HEK293 (cell line): ENCODE results near the gene EPN2.

ENCODE experiments used
- CTCF ChIA-PET: fragments of 350-600 bp; formaldehyde crosslinking; extraction: SDS; loops from one replicate; lab custom pipeline; 2021; ENCODE audit warnings: antibody characterized with exemption; lab: Yijun Ruan, JAX
- POLR2A ChIA-PET: fragments of 300-600 bp; formaldehyde crosslinking; extraction: SDS; loops from one replicate; lab custom pipeline; 2020; ENCODE audit warnings: antibody characterized with exemption, inconsistent platforms; lab: Yijun Ruan, JAX
- H3K27ac ChIP-seq: fragments of 200-500 bp; sonication (Bioruptor generic); 2 replicates; pipeline ENCODE4 v1.5.1; 2014; ENCODE audit warnings: low read depth, low read length, control low read depth, inconsistent platforms; ENCODE audit errors: extremely low read depth
- H3K36me3 ChIP-seq, 2 experiments: fragments of 200-500 bp in 1 of 2; sonication (Bioruptor generic) in 1 of 2; 1 replicate in 1 of 2; 2 replicates in 1 of 2; pipeline ENCODE4 v1.5.1; 2014 to 2017; ENCODE audit warnings: inconsistent platforms in 2 of 2, low read length in 2 of 2; ENCODE audit not compliant: control insufficient read depth in 2 of 2, insufficient read depth in 1 of 2
- H3K4me1 ChIP-seq: fragments of 200-500 bp; sonication (Bioruptor generic); 2 replicates; pipeline ENCODE4 v1.5.1; 2014; ENCODE audit warnings: mild to moderate bottlenecking, low read length, inconsistent platforms; ENCODE audit not compliant: control insufficient read depth, insufficient read depth
- H3K4me3 ChIP-seq: 2 replicates; pipeline ENCODE4 v1.5.1; 2011; ENCODE audit warnings: low read depth, mild to moderate bottlenecking, control low read depth, low read length, moderate library complexity
- H3K9me3 ChIP-seq: fragments of 200-500 bp; sonication (Bioruptor generic); 2 replicates; pipeline ENCODE4 v1.5.1; 2014; ENCODE audit warnings: low read depth, low read length, inconsistent platforms; ENCODE audit not compliant: control insufficient read depth, insufficient read depth
- GFI1B ChIP-seq: fragments of 450-650 bp; formaldehyde crosslinking; IDR thresholded peaks from 2 replicates; pipeline ENCODE4 v1.5.1; 2016; ENCODE audit warnings: missing biosample characterization, missing genetic modification characterization
- GLI2 ChIP-seq: fragments of 450-650 bp; formaldehyde crosslinking; IDR thresholded peaks from 2 replicates; pipeline ENCODE4; 2017; ENCODE audit warnings: missing biosample characterization, missing genetic modification characterization, low read depth, borderline replicate concordance
- INSM2 ChIP-seq: fragments of 450-650 bp; formaldehyde crosslinking; IDR thresholded peaks from 2 replicates; pipeline ENCODE4 v1.5.1; 2016; ENCODE audit warnings: missing biosample characterization, missing genetic modification characterization
- PRDM1 ChIP-seq: fragments of 450-650 bp; formaldehyde crosslinking; IDR thresholded peaks from 2 replicates; pipeline ENCODE4; 2016; ENCODE audit warnings: missing biosample characterization, missing genetic modification characterization
- PRDM4 ChIP-seq: fragments of 450-650 bp; formaldehyde crosslinking; IDR thresholded peaks from 2 replicates; pipeline ENCODE4 v1.5.1; 2017; ENCODE audit warnings: missing biosample characterization, missing genetic modification characterization
- WT1 ChIP-seq: fragments of 450-650 bp; formaldehyde crosslinking; IDR thresholded peaks from 2 replicates; pipeline ENCODE4 v1.5.1; 2016; ENCODE audit warnings: missing biosample characterization, missing genetic modification characterization
- ZNF133 ChIP-seq: fragments of 450-650 bp; formaldehyde crosslinking; IDR thresholded peaks from 2 replicates; pipeline ENCODE4 v1.5.1; 2016; ENCODE audit warnings: missing biosample characterization, missing genetic modification characterization
- ZNF16 ChIP-seq: fragments of 450-650 bp; formaldehyde crosslinking; IDR thresholded peaks from 2 replicates; pipeline ENCODE4 v1.5.1; 2016; ENCODE audit warnings: low read depth, missing biosample characterization, missing genetic modification characterization
- ZNF175 ChIP-seq: fragments of 450-650 bp; formaldehyde crosslinking; IDR thresholded peaks from 2 replicates; pipeline ENCODE4 v1.5.1; 2016; ENCODE audit warnings: missing biosample characterization, missing genetic modification characterization
- ZNF19 ChIP-seq: fragments of 450-650 bp; formaldehyde crosslinking; IDR thresholded peaks from 2 replicates; pipeline ENCODE4; 2016; ENCODE audit warnings: missing biosample characterization, missing genetic modification characterization, low read depth
- ZNF211 ChIP-seq: fragments of 450-650 bp; formaldehyde crosslinking; IDR thresholded peaks from 2 replicates; pipeline ENCODE4 v1.5.1; 2016; ENCODE audit warnings: low read depth, missing biosample characterization, missing genetic modification characterization
- ZNF214 ChIP-seq: fragments of 450-650 bp; formaldehyde crosslinking; IDR thresholded peaks from 2 replicates; pipeline ENCODE4 v1.5.1; 2017; ENCODE audit warnings: missing biosample characterization, mild to moderate bottlenecking, missing genetic modification characterization, borderline replicate concordance
- ZNF248 ChIP-seq: fragments of 450-650 bp; formaldehyde crosslinking; IDR thresholded peaks from 2 replicates; pipeline ENCODE4 v1.5.1; 2017; ENCODE audit warnings: missing biosample characterization, missing genetic modification characterization
- ZNF394 ChIP-seq: fragments of 450-650 bp; formaldehyde crosslinking; IDR thresholded peaks from 2 replicates; pipeline ENCODE4 v1.5.1; 2016; ENCODE audit warnings: missing biosample characterization, missing genetic modification characterization, mild to moderate bottlenecking, moderate library complexity, borderline replicate concordance
- ZNF473 ChIP-seq: fragments of 450-650 bp; formaldehyde crosslinking; IDR thresholded peaks from 2 replicates; pipeline ENCODE4 v1.5.1; 2017; ENCODE audit warnings: missing biosample characterization, missing genetic modification characterization
- ZNF555 ChIP-seq: fragments of 450-650 bp; formaldehyde crosslinking; conservative IDR thresholded peaks from 2 replicates; pipeline ENCODE4 v1.5.1; 2017; ENCODE audit warnings: missing biosample characterization, mild to moderate bottlenecking, missing genetic modification characterization, inconsistent platforms
- ZNF561 ChIP-seq: fragments of 450-650 bp; IDR thresholded peaks from 2 replicates; pipeline ENCODE4 v1.5.1; 2018; ENCODE audit warnings: missing biosample characterization, missing genetic modification characterization, borderline replicate concordance
- ZNF596 ChIP-seq: fragments of 450-650 bp; IDR thresholded peaks from 2 replicates; pipeline ENCODE4 v1.5.0; 2018; ENCODE audit warnings: missing biosample characterization, mild to moderate bottlenecking, missing genetic modification characterization, moderate library complexity
- ZNF623 ChIP-seq: fragments of 450-650 bp; formaldehyde crosslinking; IDR thresholded peaks from 2 replicates; pipeline ENCODE4 v1.5.1; 2016; ENCODE audit warnings: missing biosample characterization, missing genetic modification characterization
- ZNF660 ChIP-seq: fragments of 450-650 bp; IDR thresholded peaks from 2 replicates; pipeline ENCODE4 v1.5.1; 2018; ENCODE audit warnings: missing biosample characterization, mild to moderate bottlenecking, missing genetic modification characterization
- ZNF670 ChIP-seq: fragments of 450-650 bp; formaldehyde crosslinking; IDR thresholded peaks from 2 replicates; pipeline ENCODE4 v1.5.1; 2016; ENCODE audit warnings: missing biosample characterization, missing genetic modification characterization, low read depth
- ZNF677 ChIP-seq: fragments of 450-650 bp; IDR thresholded peaks from 2 replicates; pipeline ENCODE4 v1.5.0; 2018; ENCODE audit warnings: missing biosample characterization, mild to moderate bottlenecking, missing genetic modification characterization, moderate library complexity
- ZNF76 ChIP-seq: fragments of 450-650 bp; formaldehyde crosslinking; IDR thresholded peaks from 2 replicates; pipeline ENCODE4; 2016; ENCODE audit warnings: low read depth, missing biosample characterization, missing genetic modification characterization, borderline replicate concordance
- ZNF777 ChIP-seq: fragments of 450-650 bp; formaldehyde crosslinking; IDR thresholded peaks from 2 replicates; pipeline ENCODE4 v1.5.1; 2017; ENCODE audit warnings: missing biosample characterization, missing genetic modification characterization, borderline replicate concordance
- ZNF791 ChIP-seq: fragments of 450-650 bp; formaldehyde crosslinking; IDR thresholded peaks from 2 replicates; pipeline ENCODE4 v1.5.1; 2016; ENCODE audit warnings: missing biosample characterization, missing genetic modification characterization
- ZSCAN23 ChIP-seq: fragments of 450-650 bp; formaldehyde crosslinking; IDR thresholded peaks from 2 replicates; pipeline ENCODE4 v1.5.1; 2016; ENCODE audit warnings: missing biosample characterization, missing genetic modification characterization
- TF ChIP-seq, protein P1 (sequence below): fragments of 450-650 bp; formaldehyde crosslinking; IDR thresholded peaks from 2 replicates; pipeline ENCODE4 v1.5.1; 2017; ENCODE audit warnings: missing biosample characterization, missing genetic modification characterization
- TF ChIP-seq, protein P2 (sequence below): fragments of 450-650 bp; formaldehyde crosslinking; IDR thresholded peaks from 2 replicates; pipeline ENCODE4 v1.5.1; 2016; ENCODE audit warnings: missing biosample characterization, missing genetic modification characterization

EPN2 gene

DNA sequence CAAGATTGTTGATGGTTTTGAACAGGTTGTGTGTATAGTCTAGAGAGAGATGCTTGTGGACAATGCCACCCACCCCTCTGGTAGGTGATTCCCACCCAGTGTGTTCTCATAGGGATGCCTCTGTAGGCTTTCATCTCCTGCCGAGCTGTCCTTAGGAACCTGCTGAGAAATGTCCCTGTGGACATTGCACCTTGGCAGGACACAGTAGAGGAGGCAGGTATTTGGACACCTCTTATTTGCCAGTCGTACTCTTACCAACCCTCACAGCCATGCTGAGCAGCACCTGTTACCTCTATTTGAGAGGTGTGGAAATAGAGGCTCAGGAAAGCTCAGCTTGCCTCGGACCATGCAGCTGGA is 33.2 kb downstream of the EPN2 start:
- Histone ChIP-seq H3K4me1 (no peaks in the 10 kb centered on the region; the same call in 1 of the 2 replicates), H3K9me3 (no peaks in the 10 kb centered on the region), H3K36me3 (peaks cover 0 to 14% of the 10 kb centered on the region in 2 experiments; a peak in 1 of 3 replicates), H3K27ac (no peak overlapping the region), H3K4me3 (no peak overlapping the region)
- ChIA-PET CTCF (interaction anchor here (1.0 to 1.3 kb wide), 2 partner anchors 9 to 10 kb away, joined by 3 to 6 read pairs; no protein-coding TSS in a partner anchor), POLR2A (no interaction called here)
- no peak for TF ChIP-seq ZNF76 (tag by site-specific recombination)
- no peak for TF ChIP-seq ZNF777 (tag by site-specific recombination)
- no peak for TF ChIP-seq ZNF623 (tag by site-specific recombination)
- no peak for TF ChIP-seq ZNF555 (tag by site-specific recombination)
- TF ChIP-seq, protein P1, sequence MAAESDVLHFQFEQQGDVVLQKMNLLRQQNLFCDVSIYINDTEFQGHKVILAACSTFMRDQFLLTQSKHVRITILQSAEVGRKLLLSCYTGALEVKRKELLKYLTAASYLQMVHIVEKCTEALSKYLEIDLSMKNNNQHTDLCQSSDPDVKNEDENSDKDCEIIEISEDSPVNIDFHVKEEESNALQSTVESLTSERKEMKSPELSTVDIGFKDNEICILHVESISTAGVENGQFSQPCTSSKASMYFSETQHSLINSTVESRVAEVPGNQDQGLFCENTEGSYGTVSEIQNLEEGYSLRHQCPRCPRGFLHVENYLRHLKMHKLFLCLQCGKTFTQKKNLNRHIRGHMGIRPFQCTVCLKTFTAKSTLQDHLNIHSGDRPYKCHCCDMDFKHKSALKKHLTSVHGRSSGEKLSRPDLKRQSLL (tag by site-specific recombination) = no peak
- no peak for TF ChIP-seq ZNF133 (tag by site-specific recombination)
- TF ChIP-seq PRDM1 = no peak
- no peak for TF ChIP-seq ZNF211 (tag by site-specific recombination)
- TF ChIP-seq ZNF394 (tag by site-specific recombination) = no peak
- TF ChIP-seq ZNF214 (tag by site-specific recombination) = no peak
- TF ChIP-seq ZNF791 (tag by site-specific recombination) = no peak
- TF ChIP-seq ZNF561 (tag by site-specific recombination) = no peak
- TF ChIP-seq ZSCAN23 (tag by site-specific recombination) = no peak
- TF ChIP-seq WT1 = no peak
- TF ChIP-seq ZNF596 (tag by site-specific recombination) = no peak

GRCh38 chr17:19270704-19271611 is 33.8 kb downstream of the EPN2 start:
- H3K4me1 ChIP-seq = no peaks in the 10 kb centered on the region; the same call in 1 of the 2 replicates
- peaks cover 0 to 13% of the 10 kb centered on the region in 2 experiments; a peak in 1 of 3 replicates for H3K36me3 ChIP-seq
- no peaks in the 10 kb centered on the region for H3K9me3 ChIP-seq
- no peak overlapping the region for H3K27ac ChIP-seq
- no peak overlapping the region for H3K4me3 ChIP-seq
- CTCF ChIA-PET = interaction anchor here (0.7 to 1.0 kb wide), 2 partner anchors 10 to 588 kb away, joined by 3 read pairs; no protein-coding TSS in a partner anchor
- POLR2A ChIA-PET = interaction anchor here (1.0 kb wide), 1 partner anchor 24 kb away, joined by 3 read pairs; no protein-coding TSS in a partner anchor
- TF ChIP-seq ZNF623 (tag by site-specific recombination) (no peak), ZNF473 (tag by site-specific recombination) (no peak), ZNF248 (tag by site-specific recombination) (no peak), ZNF677 (tag by site-specific recombination) (no peak), INSM2 (tag by site-specific recombination) (no peak), GFI1B (tag by site-specific recombination) (no peak), PRDM4 (tag by site-specific recombination) (no peak), ZNF16 (tag by site-specific recombination) (no peak), ZNF660 (tag by site-specific recombination) (no peak), ZNF19 (no peak), ZNF175 (no peak), ZNF670 (no peak), GLI2 (tag by site-specific recombination) (no peak)
- TF ChIP-seq, protein P2, sequence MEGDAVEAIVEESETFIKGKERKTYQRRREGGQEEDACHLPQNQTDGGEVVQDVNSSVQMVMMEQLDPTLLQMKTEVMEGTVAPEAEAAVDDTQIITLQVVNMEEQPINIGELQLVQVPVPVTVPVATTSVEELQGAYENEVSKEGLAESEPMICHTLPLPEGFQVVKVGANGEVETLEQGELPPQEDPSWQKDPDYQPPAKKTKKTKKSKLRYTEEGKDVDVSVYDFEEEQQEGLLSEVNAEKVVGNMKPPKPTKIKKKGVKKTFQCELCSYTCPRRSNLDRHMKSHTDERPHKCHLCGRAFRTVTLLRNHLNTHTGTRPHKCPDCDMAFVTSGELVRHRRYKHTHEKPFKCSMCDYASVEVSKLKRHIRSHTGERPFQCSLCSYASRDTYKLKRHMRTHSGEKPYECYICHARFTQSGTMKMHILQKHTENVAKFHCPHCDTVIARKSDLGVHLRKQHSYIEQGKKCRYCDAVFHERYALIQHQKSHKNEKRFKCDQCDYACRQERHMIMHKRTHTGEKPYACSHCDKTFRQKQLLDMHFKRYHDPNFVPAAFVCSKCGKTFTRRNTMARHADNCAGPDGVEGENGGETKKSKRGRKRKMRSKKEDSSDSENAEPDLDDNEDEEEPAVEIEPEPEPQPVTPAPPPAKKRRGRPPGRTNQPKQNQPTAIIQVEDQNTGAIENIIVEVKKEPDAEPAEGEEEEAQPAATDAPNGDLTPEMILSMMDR (tag by site-specific recombination) = no peak
